NCI-H69 (cell line): Measurements from ENCODE around the gene FYB1.
"Not testable (repeated sequence)": the region's sequence is repeated elsewhere in the genome, so short reads cannot be mapped to it uniquely, and the experiment has no call there.

Experiments used
- DNase-seq: peaks from one replicate; lab custom pipeline; 2025; lab: John Stamatoyannopoulos, UW

Gene FYB1, protein sequence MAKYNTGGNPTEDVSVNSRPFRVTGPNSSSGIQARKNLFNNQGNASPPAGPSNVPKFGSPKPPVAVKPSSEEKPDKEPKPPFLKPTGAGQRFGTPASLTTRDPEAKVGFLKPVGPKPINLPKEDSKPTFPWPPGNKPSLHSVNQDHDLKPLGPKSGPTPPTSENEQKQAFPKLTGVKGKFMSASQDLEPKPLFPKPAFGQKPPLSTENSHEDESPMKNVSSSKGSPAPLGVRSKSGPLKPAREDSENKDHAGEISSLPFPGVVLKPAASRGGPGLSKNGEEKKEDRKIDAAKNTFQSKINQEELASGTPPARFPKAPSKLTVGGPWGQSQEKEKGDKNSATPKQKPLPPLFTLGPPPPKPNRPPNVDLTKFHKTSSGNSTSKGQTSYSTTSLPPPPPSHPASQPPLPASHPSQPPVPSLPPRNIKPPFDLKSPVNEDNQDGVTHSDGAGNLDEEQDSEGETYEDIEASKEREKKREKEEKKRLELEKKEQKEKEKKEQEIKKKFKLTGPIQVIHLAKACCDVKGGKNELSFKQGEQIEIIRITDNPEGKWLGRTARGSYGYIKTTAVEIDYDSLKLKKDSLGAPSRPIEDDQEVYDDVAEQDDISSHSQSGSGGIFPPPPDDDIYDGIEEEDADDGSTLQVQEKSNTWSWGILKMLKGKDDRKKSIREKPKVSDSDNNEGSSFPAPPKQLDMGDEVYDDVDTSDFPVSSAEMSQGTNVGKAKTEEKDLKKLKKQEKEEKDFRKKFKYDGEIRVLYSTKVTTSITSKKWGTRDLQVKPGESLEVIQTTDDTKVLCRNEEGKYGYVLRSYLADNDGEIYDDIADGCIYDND

GRCh38 chr5:39219437-39219836, at the start of gene FYB1:
Gene FYB1, minus strand, starts transcription at chr5:39219563. Its CDS starts 16,603 bp downstream, at chr5:39202960.
- DNase-seq: no peak

DNA sequence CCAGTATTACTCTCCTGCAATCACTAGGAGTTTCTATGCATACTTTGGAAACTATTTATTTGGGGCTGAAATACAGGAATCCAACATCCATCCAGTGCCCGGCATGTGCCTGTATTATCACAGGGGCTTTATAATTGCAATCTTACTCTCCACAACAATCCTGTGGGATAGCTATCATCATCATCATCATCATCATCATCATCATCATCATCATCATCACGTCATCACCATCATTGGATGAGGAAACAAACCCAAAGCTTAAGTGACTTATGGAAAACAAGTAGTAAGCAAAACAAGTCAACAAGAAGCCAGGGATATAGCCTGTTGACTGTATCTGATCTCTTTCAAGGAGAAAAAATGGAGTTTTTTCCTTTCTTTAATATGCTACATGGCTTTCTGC, 47.8 kb upstream of the FYB1 start:
- DNase-seq: no peak

- no peak for DNase-seq
These were observed 47.1 kb upstream of the FYB1 start for GRCh38 chr5:39266442-39266841.

DNA sequence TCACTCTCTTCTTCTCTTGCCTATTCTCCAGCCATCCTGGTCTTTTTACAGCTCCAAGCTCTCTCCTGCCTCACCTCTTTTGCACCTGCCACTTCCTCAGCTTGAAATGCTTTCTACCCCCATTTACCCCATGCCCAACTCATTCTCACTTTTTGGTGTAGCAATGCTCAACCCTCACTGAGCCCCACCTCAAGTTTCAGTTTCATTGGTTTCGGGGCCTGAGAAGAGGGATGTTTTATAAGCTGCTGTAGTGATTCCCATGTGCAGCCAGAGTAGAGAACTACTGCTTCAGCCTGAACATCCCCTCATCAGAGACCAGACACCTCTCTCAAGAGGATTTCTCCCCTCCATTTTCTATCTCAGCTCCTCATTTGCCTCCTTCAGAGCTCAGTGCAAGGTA, 45.2 kb upstream of the FYB1 start:
- no peak for DNase-seq

GRCh38 chr5:39262981-39263380, 43.6 kb upstream of the FYB1 start:
- DNase-seq: no peak

GRCh38 chr5:39260095-39260494, 40.7 kb upstream of the FYB1 start:
- DNase-seq: no peak

DNA sequence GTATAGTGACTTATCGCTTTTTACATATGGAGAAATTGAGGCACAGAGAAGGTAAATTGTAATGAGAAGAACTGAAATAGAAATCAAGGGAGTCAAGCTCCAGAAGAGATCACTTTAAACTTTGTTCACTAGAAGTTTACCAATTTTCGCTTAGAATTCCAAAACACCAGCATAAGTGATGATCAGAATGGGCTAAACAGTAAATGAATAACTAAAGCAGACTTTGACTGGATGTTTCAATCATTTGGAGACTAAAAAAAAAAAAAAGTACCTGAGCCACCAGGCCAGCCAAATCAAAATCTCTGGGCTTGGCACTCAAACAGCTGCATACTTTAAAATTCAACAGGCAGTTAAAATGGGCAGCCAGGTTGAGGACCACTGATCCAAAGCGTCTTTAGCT, 38.2 kb upstream of the FYB1 start:
- DNase-seq: no peak

- no peak for DNase-seq
These were observed 37.3 kb upstream of the FYB1 start for GRCh38 chr5:39256477-39257235.

DNA sequence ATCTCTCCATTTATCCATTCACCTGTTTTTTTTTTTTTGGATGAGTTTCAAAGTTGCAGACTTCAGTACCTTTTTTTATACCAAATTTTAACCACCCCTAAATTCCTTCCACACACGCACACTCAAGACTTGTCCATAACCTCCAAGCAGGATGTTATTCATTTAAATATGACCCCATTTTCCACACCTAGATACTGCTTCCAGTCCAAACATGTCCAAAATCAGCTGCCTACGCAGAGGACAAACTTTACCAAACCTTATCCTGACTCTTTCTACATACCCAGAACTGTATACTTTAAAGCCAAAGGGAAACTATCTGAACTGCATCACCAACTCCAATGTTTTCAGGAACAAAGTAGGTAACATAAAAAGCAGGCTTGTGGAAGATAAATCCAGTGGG, 36.0 kb upstream of the FYB1 start:
- DNase-seq: no peak

GRCh38 chr5:39254671-39255070, 35.3 kb upstream of the FYB1 start:
- no peak for DNase-seq

DNA sequence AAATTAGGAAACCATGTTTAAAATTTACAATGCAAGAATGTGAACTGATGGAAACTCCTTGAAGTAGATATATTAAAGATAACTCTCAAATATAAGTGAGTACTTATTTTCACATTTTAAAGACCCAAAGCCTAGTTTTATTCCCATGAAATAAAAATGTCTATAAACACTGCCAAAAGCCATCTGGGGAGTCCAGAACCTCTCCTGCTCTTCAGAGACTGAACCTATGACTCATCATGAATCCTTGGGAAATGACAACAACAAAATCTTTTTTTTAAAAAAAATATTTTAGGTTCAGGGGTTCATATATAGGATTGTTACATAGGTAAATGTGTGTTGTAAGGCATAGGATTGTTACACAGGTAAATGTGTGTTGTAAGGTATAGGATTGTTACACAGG, 33.8 kb upstream of the FYB1 start:
- DNase-seq: no peak

- DNase-seq: no peak
These were observed 30.4 kb upstream of the FYB1 start for GRCh38 chr5:39249564-39250274.

DNA sequence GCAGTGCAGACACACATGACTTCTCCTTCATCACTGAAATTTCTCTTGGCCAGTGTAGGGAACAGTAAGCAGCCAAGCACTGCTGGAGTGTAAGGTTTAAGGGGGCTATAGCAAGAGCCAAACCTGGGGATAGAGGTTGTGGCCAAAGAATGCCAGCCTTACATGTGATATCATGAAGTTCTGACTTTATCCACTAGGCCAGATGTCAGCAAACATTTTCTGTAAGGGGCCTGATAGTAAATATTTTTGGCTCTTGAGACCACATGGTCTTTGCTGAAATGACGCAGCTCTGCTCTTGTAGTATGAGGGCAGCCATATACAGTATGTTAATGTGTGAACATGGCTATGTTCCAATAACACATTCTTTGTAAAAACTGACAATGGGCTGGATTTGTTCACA, 29.7 kb upstream of the FYB1 start:
- DNase-seq: no peak

DNA sequence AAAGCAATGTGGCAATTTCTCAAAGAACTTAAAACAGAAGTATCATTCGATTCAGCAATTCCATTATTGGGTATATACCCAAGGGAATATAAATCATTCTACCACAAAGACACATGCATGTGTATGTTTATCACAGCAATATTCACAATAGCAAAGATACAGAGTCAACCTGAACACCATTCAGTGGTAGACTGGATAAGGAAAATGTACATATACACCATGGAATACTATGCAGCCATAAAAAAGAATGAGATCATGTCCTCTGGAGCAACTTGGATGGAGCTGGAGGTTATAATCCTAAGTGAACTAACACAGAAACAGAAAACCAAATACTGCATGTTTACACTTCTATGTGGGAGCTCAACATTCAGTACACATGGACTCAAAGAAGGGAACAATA, 21.4 kb upstream of the FYB1 start:
- no peak for DNase-seq

DNA sequence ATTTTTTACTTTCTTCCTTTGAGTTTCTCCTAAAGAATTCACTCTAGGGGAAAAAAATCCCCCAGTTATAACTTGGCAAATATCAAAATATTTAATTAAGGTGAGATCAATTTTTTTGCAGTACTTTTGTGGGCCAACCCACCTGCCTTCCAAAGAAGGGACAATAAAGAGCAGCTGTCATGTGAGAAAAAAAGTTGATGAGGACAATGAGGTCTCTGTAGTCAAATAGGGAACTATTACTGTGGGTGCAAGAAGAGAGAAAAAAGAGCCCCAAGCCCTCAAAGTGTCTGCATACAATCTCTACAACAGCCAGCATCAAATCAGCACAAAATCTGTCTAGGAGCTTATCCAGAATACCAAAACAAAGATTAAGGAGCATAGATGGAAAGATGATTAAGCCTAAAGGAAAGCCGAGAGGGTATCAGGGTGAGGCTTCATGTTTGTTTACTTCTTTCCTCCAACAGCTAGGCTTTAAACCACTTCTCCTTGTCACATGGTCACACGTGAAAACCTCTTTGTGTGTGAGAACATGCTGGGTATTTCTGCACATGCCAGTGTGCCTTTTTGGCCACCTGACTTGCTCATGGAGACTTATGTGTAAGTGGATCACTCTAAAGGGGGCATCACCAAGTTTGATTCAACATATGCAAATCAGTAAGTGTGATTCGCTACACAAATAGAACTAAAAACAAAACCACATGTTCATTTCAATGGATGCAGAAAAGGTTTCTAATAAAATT, 19.2 kb upstream of the FYB1 start:
- DNase-seq: no peak

- no peak for DNase-seq
These were observed 17.4 kb upstream of the FYB1 start for GRCh38 chr5:39236718-39237117.

DNA sequence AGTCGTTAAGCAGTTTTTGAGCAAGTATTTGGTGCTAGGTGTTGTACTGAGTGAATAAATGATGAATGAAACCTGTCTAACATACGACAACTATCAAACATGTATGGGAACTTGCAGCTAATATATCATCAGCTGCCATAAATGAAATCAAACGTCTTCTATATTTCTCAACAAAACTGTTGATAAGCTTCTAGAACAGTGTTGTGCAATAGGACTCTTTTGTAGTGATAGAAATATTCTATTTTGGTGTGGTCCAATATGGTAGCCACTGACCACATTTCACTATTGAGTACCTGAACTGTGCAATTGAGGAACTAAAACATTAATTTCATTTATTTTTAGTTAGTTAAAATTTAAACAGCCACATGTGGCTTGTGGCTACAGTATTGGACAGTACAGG, 16.3 kb upstream of the FYB1 start:
- no peak for DNase-seq

- DNase-seq: not testable (repeated sequence)
These were observed 15.1 kb upstream of the FYB1 start for GRCh38 chr5:39234494-39234893.

DNA sequence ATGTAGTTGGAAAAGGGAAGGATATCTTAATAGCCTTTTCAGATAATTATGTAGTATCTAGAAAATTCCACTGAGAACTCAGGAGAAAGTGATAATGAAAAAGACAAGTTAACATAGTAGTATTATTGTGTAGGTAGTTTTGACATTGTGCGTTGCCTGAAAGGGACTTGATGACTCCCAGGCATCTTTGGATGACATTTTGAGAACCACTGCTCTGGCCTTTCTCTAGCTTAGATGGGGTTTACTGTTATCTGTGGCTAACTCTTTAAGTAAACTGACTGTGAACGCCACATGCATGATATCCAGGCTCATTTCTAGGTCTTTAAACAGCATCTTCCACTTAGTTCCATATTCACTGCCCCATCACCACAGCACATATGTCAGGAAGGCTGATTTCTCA, 14.4 kb upstream of the FYB1 start:
- no peak for DNase-seq

GRCh38 chr5:39231705-39232525, 12.6 kb upstream of the FYB1 start:
- DNase-seq: no peak
